HepG2 (cell line): Measurements from ENCODE around the gene RAB9A. TPM values are rescaled to one million over a fixed set of nuclear protein-coding genes. Genes with fewer than 3 reads are reported as not detected.

Source experiments
- ATAC-seq: fragments of 200-7000 bp; cut with Tn5 transposase; 3 replicates; pipeline ENCODE4 v1.9.1; 2020; ENCODE audit warnings: mild to moderate bottlenecking, moderate library complexity
- BruUV-seq: library from RNA; stranded (reverse); fragments of 400-500 nt; replicated peaks from 2 replicates; lab custom pipeline; 2021; lab: Mats Ljungman, UMichigan
- CTCF ChIA-PET: fragments of 300-600 bp; formaldehyde crosslinking; extraction: SDS; loops from one replicate; lab custom pipeline; 2021; ENCODE audit warnings: low total read pairs, inconsistent platforms, low intra/inter-chr PET ratio; lab: Yijun Ruan, JAX
- POLR2A ChIA-PET: fragments of 350-600 bp; sonication (Branson Sonifier 250); formaldehyde crosslinking; loops from one replicate; lab custom pipeline; 2020; ENCODE audit warnings: antibody characterized with exemption, inconsistent platforms; lab: Yijun Ruan, JAX
- DNase-seq: peaks from one replicate; pipeline ENCODE4 v3.0.0-alpha.2; 2015; ENCODE audit warnings: low spot score
- FAIRE-seq: peaks from 3 replicates; lab custom pipeline; 2011; peaks lifted over from hg19 to GRCh38; lab: Jason Lieb, UNC
- H2AFZ ChIP-seq: one replicate; pipeline ENCODE4 v1.6.1; 2011; ENCODE audit warnings: low read length, inconsistent platforms
- H3K27ac ChIP-seq: fragments of 300-600 bp; 3 replicates; pipeline ENCODE4 v1.8.0; 2011; ENCODE audit warnings: mixed run types, mild to moderate bottlenecking, mixed read lengths, low read length, inconsistent platforms; ENCODE audit not compliant: insufficient read depth; ENCODE audit errors: extremely low read length
- H3K27me3 ChIP-seq, 2 experiments: fragments of 200-600 bp in 1 of 2; 2 replicates in 1 of 2; 3 replicates in 1 of 2; pipeline versions ENCODE4 v1.6.0 to v1.8.0; 2011; ENCODE audit warnings: low read length in 2 of 2, mild to moderate bottlenecking in 2 of 2, moderate library complexity in 2 of 2, inconsistent platforms in 1 of 2; ENCODE audit not compliant: insufficient read depth in 2 of 2, control insufficient read depth in 1 of 2
- H3K36me3 ChIP-seq, 2 experiments: fragments of 200-600 bp in 1 of 2; replicated peaks in 1 of 2; 2 replicates in 1 of 2; 3 replicates in 1 of 2; pipeline versions ENCODE4 v1.5.1 to v1.8.0; 2011; ENCODE audit warnings: low read length in 2 of 2, inconsistent platforms in 1 of 2; ENCODE audit not compliant: insufficient read depth in 2 of 2, control insufficient read depth in 1 of 2
- H3K4me1 ChIP-seq: 2 replicates; pipeline ENCODE4 v1.5.1; 2012; ENCODE audit warnings: low read length, inconsistent platforms; ENCODE audit not compliant: insufficient read depth
- H3K4me2 ChIP-seq: 2 replicates; pipeline ENCODE4 v1.6.0; 2011; ENCODE audit warnings: low read depth, low read length, inconsistent platforms
- H3K4me3 ChIP-seq, 3 experiments: fragments of 200-600 bp in 1 of 3; sonication (generic), shearing (Covaris generic) in 1 of 3; replicated peaks in 1 of 3; 2 replicates each; pipeline ENCODE4 v1.5.1; 2011 to 2016; ENCODE audit warnings: low read length in 3 of 3, inconsistent platforms in 2 of 3, low read depth in 2 of 3, mild to moderate bottlenecking in 2 of 3, control low read depth in 1 of 3, mixed read lengths in 1 of 3; ENCODE audit not compliant: insufficient read depth in 1 of 3
- H3K79me2 ChIP-seq: one replicate; pipeline ENCODE4 v1.6.1; 2011; ENCODE audit warnings: low read length, inconsistent platforms; ENCODE audit not compliant: insufficient read depth
- H3K9ac ChIP-seq: 2 replicates; pipeline ENCODE4 v1.6.0; 2011; ENCODE audit warnings: mild to moderate bottlenecking, low read depth, low read length, inconsistent platforms; ENCODE audit not compliant: insufficient read depth
- H3K9me3 ChIP-seq: 2 replicates; pipeline ENCODE4 v1.5.1; 2012; ENCODE audit warnings: mild to moderate bottlenecking, low read length
- H4K20me1 ChIP-seq: 2 replicates; pipeline ENCODE4 v1.6.0; 2011; ENCODE audit warnings: inconsistent platforms, mild to moderate bottlenecking, low read length, moderate library complexity; ENCODE audit not compliant: insufficient read depth
- GRHL1 ChIP-seq: sonication (generic); formaldehyde crosslinking; conservative IDR thresholded peaks from 2 replicates; pipeline ENCODE4 v1.8.0; 2022; ENCODE audit warnings: missing genetic modification reagents
- GTF2F1 ChIP-seq: fragments of 150-350 bp; IDR thresholded peaks from 2 replicates; pipeline ENCODE4 v1.6.1; 2014; ENCODE audit warnings: low read length
- NFATC3 ChIP-seq: sonication (generic); formaldehyde crosslinking; IDR thresholded peaks from 2 replicates; pipeline ENCODE4 v1.5.1; 2020; ENCODE audit warnings: mild to moderate bottlenecking, missing genetic modification reagents
- TRIM24 ChIP-seq: sonication (generic); formaldehyde crosslinking; IDR thresholded peaks from 2 replicates; pipeline ENCODE4 v1.8.0; 2022; ENCODE audit warnings: mild to moderate bottlenecking, missing genetic modification reagents
- ZFP82 ChIP-seq: sonication (generic); formaldehyde crosslinking; IDR thresholded peaks from 2 replicates; pipeline ENCODE4 v1.5.1; 2020; ENCODE audit warnings: mild to moderate bottlenecking, missing genetic modification reagents, borderline replicate concordance
- ZKSCAN8 ChIP-seq: IDR thresholded peaks from 2 replicates; pipeline ENCODE4 v1.6.1; 2016; ENCODE audit warnings: borderline replicate concordance, missing genetic modification reagents, missing compliant biosample characterization
- ZNF160 ChIP-seq: sonication (generic); formaldehyde crosslinking; IDR thresholded peaks from 2 replicates; pipeline ENCODE4 v1.8.0; 2022; ENCODE audit warnings: mild to moderate bottlenecking, inconsistent platforms, missing genetic modification reagents
- ZNF318 ChIP-seq: sonication (generic); formaldehyde crosslinking; IDR thresholded peaks from 2 replicates; pipeline ENCODE4 v1.4.0; 2020; ENCODE audit warnings: mild to moderate bottlenecking, missing genetic modification reagents
- ZSCAN22 ChIP-seq: sonication (generic); formaldehyde crosslinking; IDR thresholded peaks from 2 replicates; pipeline ENCODE4 v1.4.0; 2020; ENCODE audit warnings: mild to moderate bottlenecking, missing genetic modification reagents
- WGBS: methylation state at CpG from one replicate; pipeline ENCODE4 v1.1.6; 2017; ENCODE audit warnings: low lambda C conversion rate; 5-methylcytosine and 5-hydroxymethylcytosine counted together
- in situ Hi-C: cut with HindIII; loops from 2 replicates; pipeline ENCODE4 v1.10.0; 2017; ENCODE audit warnings: low pct_unique_long_range_greater_than_20kb; ENCODE audit not compliant: extremely low pct_ligation_motif_present
- intact Hi-C: fragments of 100-400 bp; cut with micrococcal nuclease; formaldehyde crosslinking; loops from one replicate; pipeline ENCODE4 v1.10.0; 2022; ENCODE audit not compliant: unreplicated experiment
- polyA plus RNA-seq, 8 experiments: library from polyadenylated mRNA; depleted of rRNA in 3 of 8; stranded (reverse) in 7 of 8; unstranded in 1 of 8; fragments of >200 nt; fragmentation: Illumina TruSeq in 4 of 8; extraction: Trizol in 4 of 8; gene quantifications; 2 replicates each; pipeline versions ENCODE4 v1.2.1 to v1.2.3, GENCODE V29; 2011 to 2016; ENCODE audit warnings: low read depth in 4 of 8, missing spikeins in 1 of 8, mixed read lengths in 1 of 8; ENCODE audit not compliant: insufficient read depth in 1 of 8
- total RNA-seq, 5 experiments: library from RNA; depleted of rRNA; stranded (reverse); fragments of >200 nt; fragmentation: Illumina TruSeq; extraction: Trizol; gene quantifications; 2 replicates each; pipeline ENCODE4 v1.2.3, GENCODE V29; 2016; ENCODE audit warnings: low read depth in 1 of 5
- TF ChIP-seq, protein P1 (sequence below), 2 experiments: IDR thresholded peaks; 2 replicates each; pipeline ENCODE4 v1.6.1; 2011 to 2012; ENCODE audit warnings: low read length in 2 of 2, borderline replicate concordance in 1 of 2, low read depth in 1 of 2, mild to moderate bottlenecking in 1 of 2, moderate library complexity in 1 of 2

The RAB9A gene
- total and polyA plus RNA-seq, 2 of the 13 experiments (the other 11 are each of a cell fraction or from before 2014, with no cell fraction given) = 10.5 to 23.1 TPM

DNA sequence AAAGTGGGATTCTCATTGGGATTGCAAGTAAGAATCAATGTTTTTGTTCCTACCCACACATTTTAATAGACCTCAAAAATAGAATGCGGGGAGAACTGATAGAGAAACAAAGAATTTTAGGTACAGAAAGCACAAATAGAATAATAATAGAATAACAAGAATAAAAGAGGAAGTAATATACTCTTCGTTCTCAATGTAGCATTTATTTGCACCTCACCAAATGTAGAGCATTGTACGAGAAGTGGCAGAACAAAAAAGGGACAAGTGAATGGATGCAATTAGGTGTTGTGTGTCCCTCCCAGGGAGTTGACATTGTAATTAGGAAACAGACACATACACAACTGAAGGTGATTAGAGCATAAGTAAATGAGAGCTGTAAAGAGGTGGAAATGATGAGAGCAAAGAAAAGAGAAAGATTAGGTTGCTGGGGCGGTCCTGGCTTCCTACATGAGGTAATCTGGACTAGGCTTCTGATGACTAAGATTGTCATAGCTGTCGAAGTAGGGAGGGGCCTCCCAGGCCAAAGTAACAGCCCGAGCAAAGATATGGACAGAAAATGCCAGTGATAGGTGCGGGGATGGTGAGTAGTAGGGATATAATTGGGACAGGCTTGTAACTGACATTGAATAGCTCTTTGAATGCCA is 10.4 kb downstream of the RAB9A start:
- no peak for FAIRE-seq
- TF ChIP-seq NFATC3 (CRISPR knock-in tag) (no peak), GTF2F1 (no peak), GRHL1 (CRISPR knock-in tag) (no peak), TRIM24 (no peak), ZNF160 (CRISPR knock-in tag) (no peak), ZSCAN22 (CRISPR knock-in tag) (no peak), ZKSCAN8 (CRISPR knock-in tag) (no peak), ZNF318 (CRISPR knock-in tag) (no peak), ZFP82 (CRISPR knock-in tag) (no peak)
- TF ChIP-seq, protein P1, sequence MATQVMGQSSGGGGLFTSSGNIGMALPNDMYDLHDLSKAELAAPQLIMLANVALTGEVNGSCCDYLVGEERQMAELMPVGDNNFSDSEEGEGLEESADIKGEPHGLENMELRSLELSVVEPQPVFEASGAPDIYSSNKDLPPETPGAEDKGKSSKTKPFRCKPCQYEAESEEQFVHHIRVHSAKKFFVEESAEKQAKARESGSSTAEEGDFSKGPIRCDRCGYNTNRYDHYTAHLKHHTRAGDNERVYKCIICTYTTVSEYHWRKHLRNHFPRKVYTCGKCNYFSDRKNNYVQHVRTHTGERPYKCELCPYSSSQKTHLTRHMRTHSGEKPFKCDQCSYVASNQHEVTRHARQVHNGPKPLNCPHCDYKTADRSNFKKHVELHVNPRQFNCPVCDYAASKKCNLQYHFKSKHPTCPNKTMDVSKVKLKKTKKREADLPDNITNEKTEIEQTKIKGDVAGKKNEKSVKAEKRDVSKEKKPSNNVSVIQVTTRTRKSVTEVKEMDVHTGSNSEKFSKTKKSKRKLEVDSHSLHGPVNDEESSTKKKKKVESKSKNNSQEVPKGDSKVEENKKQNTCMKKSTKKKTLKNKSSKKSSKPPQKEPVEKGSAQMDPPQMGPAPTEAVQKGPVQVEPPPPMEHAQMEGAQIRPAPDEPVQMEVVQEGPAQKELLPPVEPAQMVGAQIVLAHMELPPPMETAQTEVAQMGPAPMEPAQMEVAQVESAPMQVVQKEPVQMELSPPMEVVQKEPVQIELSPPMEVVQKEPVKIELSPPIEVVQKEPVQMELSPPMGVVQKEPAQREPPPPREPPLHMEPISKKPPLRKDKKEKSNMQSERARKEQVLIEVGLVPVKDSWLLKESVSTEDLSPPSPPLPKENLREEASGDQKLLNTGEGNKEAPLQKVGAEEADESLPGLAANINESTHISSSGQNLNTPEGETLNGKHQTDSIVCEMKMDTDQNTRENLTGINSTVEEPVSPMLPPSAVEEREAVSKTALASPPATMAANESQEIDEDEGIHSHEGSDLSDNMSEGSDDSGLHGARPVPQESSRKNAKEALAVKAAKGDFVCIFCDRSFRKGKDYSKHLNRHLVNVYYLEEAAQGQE (IDR thresholded peaks at IDR 0.05; ENCODE audit: borderline replicate concordance in 1 of 2, low read depth in 1 of 2, low read length in 2 of 2) = no peak

More for the DNA sequence above, 10.4 kb downstream of the RAB9A start:
- ATAC-seq = no peak
- 0 out of 2 replicates have a peak, but pooled peaks cover 3% of the 10 kb centered on the region for H3K4me1 ChIP-seq
- DNase-seq = no peak
- 0 out of 2 replicates have a peak, but pooled peaks cover 3% of the 10 kb centered on the region for H4K20me1 ChIP-seq
- no peak overlapping the region for H2AFZ ChIP-seq
- no peaks in the 10 kb centered on the region for H3K36me3 ChIP-seq
- intact Hi-C loops (no loop called here), in situ Hi-C loops (no loop called here)
- no peak overlapping the region for H3K4me2 ChIP-seq
- H3K79me2 ChIP-seq = peaks cover 58% of the 10 kb centered on the region
- no peak overlapping the region for H3K27ac ChIP-seq
- H3K9ac ChIP-seq = no peak overlapping the region
- WGBS = 93% methylated on average over 7 of the region's 7 CpGs
- BruUV-seq = no TSS peak
- no peaks in the 10 kb centered on the region for H3K9me3 ChIP-seq
- POLR2A ChIA-PET = no interaction called here
- H3K27me3 ChIP-seq = no peaks in the 10 kb centered on the region
- CTCF ChIA-PET = no interaction called here
- no peak overlapping the region for H3K4me3 ChIP-seq
